ENCODE results near the gene RNPEP. TPM values are rescaled to one million over a fixed set of nuclear protein-coding genes. Genes with fewer than 3 reads are reported as not detected.
A peak's percentile ranks its signal among the peaks of the same experiment; 100 is the strongest.

The RNPEP gene
- total and polyA plus RNA-seq, 2 experiments from 2014 or later = 32.1 to 80.3 TPM

GRCh38 chr1:201984446-201984845 lies 2.0 kb downstream of the RNPEP start:
- peak overlapping the region; percentile 8; the same call in 1 of the 2 replicates for H3K27ac Mint-ChIP-seq

More at GRCh38 chr1:201984446-201984845, 2.0 kb downstream of the RNPEP start:
- no peaks in the 10 kb centered on the region for H3F3A ChIP-seq (replicated peaks; ENCODE audit: low read depth)
- peaks cover 10% of the 10 kb centered on the region; the same call in 1 of the 2 replicates for H4K20me1 ChIP-seq (replicated peaks; ENCODE audit: insufficient read depth)
- peaks cover 8% of the 10 kb centered on the region; the same call in 1 of the 2 replicates for H3K36me3 ChIP-seq (ENCODE audit: insufficient read depth)
- peaks cover 6% of the 10 kb centered on the region for H3K27me3 Mint-ChIP-seq (ENCODE audit: insufficient read depth, low read depth, poor library complexity)
- TF ChIP-seq REST (IDR thresholded peaks at IDR 0.05; ENCODE audit: unreplicated experiment) = no peak
- no peak for TF ChIP-seq ZNF114 (CRISPR knock-in tag; IDR thresholded peaks at IDR 0.05)
- no peak for TF ChIP-seq JUNB (IDR thresholded peaks at IDR 0.05; ENCODE audit: unreplicated experiment)
- no peak for TF ChIP-seq NANOG (IDR thresholded peaks at IDR 0.05; ENCODE audit: borderline replicate concordance)
- TF ChIP-seq EZH2 (IDR thresholded peaks at IDR 0.05; ENCODE audit: low read depth, unreplicated experiment) = no peak
- TF ChIP-seq ETS1 (IDR thresholded peaks at IDR 0.05) = no peak
- no peak for TF ChIP-seq CREB1 (CRISPR knock-in tag; IDR thresholded peaks at IDR 0.05; ENCODE audit: low read depth)
- TF ChIP-seq CTCF (conservative IDR thresholded peaks at IDR 0.05; ENCODE audit: low read depth in 2 of 2) = no peak
- no peak for TF ChIP-seq ZNF331 (CRISPR knock-in tag; IDR thresholded peaks at IDR 0.05; ENCODE audit: low read depth)
- H3K4me2 ChIP-seq = peak overlapping the region; percentile 87
- H3K4me1 Mint-ChIP-seq = peaks cover 16% of the 10 kb centered on the region; the same call in 2 of the 3 replicates
- peak overlapping the region; percentile 70; the same call in 1 of the 2 replicates for H3K4me3 ChIP-seq
- no peak for ATAC-seq
- no peak for DNase-seq (ENCODE audit: low spot score)
- H3K27me3 ChIP-seq (ENCODE audit: insufficient read depth) = 0 out of 2 replicates have a peak, but pooled peaks cover 10% of the 10 kb centered on the region
- peak overlapping the region; percentile 91 for H3K4me3 Mint-ChIP-seq
- H3K36me3 Mint-ChIP-seq (ENCODE audit: low read depth) = peaks cover 13% of the 10 kb centered on the region
- no peaks in the 10 kb centered on the region for H3K9me3 Mint-ChIP-seq
- peaks cover 6% of the 10 kb centered on the region for H3K4me1 ChIP-seq (ENCODE audit: insufficient read depth)
- no peak overlapping the region for H3K27ac ChIP-seq (ENCODE audit: low read depth)
- peaks cover 45% of the 10 kb centered on the region for H3K79me2 ChIP-seq (replicated peaks; ENCODE audit: insufficient read depth)
- H2AFZ ChIP-seq = no peak overlapping the region
- H3K9me2 ChIP-seq (ENCODE audit: insufficient read depth) = no peaks in the 10 kb centered on the region

Measured in GM23338 (cell line).